Fibroblast of skin of right quadriceps (primary cell): ENCODE results near the gene ENDOV.

Experiments used
- DNase-seq: peaks from one replicate; pipeline ENCODE4 v3.0.0-alpha.2; 2013

ENDOV gene

DNA sequence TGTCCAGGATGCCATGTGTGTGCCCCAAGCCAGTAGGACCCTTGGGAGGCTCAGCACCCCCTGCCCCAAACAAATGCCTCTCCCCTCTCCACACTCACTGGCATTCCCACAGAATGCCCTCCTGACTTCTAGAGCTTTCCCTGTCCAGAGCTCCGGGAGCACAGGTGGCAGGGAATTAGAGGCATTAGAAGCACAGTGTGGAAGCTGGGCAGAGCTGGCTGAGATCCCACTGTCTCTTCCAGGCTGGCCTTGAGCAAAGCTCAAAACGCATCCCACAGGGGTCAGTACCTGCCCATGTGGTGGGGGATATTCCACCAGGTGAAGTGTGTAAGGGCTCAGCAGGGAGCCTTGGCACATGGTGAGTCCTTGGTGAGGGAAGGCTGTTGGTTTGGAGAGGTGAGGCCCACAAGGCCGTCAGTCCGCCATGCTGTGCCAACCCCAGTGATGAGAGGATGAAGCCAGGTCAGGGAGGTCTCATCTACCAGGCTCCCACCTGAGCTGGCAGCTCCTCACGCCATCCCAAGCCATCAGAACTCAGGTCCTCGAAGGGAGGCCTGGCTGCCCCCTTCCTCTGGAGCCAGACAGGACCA lies 18.1 kb downstream of the ENDOV start:
- no peak for DNase-seq

DNA sequence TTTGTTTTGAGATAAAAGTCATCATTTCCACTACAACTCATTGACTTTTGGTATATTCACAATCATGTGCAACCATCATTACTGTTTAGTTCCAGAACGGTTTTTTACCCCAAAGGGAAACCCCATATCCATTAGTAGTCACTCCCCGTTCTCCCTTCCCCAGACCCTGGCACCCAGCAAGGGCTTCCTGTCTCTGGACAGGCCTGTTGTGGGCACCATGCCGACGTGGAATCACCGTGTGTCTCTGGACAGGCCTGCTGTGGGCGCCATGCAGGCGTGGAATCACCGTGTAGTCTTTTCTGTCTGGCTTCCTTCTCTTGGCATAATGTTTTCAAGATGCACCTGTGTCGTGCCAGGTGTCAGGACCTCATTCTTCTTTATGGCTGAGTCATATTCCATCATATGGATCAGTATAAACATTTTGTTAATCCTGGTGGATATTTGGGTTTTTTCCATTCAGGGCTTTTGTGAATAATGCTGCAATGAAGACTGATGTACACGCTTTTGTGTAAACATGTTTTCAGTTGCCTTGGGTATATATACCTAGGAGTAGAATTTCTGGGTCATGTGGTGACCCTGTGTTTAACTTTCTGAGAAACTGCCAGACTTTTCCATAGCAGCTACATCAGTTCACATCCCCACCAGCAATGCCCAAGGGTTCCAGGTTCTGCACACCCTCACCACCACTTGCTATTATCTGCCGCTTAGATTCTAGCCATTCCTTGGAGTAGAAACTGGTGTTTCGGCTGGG lies 19.1 kb downstream of the ENDOV start:
- DNase-seq = no peak

DNA sequence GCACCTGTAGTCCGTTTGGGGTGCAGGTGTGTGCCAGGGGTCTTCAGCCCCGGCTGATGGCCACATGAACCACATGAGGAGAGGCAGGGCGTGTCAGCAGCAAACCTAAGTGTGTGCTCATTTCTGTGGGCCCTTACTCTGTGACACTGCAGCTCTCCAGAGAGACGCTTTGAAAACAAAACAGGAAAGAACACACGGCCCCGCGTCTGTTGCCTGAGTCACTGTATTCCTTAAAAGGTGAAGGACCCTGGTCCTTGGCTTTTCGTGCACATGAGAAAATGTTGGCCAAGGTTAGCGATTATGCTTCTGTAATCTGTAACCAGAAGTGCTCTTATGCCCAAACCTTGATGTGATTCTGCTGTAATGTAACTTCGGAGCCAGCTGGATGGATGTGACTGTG lies 22.6 kb downstream of the ENDOV start:
- DNase-seq = no peak

DNA sequence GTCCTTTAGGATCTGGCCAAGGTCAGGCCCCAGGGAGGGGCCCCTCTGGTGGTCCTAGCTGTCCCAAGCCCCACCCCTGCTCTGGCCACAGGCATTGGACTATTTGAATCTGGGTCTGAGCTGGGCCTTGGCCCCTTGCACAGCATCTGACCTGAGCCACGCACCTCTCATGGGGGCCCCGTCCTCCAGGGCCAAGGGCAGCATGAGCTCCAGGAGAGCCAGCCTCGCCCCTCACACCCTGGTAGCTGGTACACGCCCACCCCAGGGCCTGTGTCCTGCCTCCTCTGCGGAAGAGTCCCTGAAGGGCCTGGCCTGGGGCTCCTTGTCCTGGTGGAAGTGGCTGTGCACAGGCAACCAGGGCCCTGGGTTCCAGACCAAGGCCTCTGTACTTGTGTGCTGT lies 23.8 kb downstream of the ENDOV start:
- no peak for DNase-seq

DNA sequence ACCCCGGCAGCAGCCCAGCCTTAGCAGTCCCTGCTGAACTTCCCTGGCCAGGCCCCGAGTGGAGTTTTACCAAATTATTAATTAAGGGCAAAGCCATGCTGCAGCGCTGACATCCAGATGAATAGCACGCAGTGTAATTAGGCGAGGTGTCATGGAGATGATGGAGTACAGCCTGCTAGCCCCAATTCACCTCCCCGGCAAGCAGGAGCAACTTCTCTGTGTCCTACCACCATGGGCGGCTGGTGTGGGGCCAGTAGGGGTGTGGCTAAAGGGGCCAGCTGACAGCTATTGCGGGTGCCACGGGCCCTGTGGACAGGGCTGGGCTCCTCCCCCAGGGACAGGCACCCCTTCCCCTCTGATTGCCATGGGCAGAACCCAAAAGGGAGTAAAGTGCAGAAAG lies 24.5 kb downstream of the ENDOV start:
- DNase-seq = no peak

DNA sequence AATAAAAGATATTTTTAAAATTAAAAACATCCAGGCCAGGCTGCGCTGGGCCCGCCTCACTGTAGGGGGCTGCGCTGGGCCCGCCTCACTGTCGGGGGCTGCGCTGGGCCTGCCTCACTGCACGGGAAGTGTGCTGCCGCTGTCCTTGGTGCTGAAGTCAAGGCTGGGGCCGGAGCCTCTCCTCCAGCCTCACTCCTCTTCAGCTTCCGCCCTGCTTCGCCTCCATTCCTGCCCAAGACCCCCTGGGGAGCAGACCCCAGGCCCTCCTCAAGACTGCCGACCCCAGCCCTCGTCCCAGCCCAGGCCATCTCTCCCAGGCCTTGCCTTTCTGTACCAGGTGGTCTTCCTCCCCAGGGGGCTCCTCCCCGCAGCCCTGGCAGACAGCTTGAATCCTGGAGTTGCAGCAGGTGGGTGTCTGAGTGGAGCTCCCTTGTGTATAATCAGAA lies 26.2 kb downstream of the ENDOV start:
- peak; percentile 50 for DNase-seq

DNA sequence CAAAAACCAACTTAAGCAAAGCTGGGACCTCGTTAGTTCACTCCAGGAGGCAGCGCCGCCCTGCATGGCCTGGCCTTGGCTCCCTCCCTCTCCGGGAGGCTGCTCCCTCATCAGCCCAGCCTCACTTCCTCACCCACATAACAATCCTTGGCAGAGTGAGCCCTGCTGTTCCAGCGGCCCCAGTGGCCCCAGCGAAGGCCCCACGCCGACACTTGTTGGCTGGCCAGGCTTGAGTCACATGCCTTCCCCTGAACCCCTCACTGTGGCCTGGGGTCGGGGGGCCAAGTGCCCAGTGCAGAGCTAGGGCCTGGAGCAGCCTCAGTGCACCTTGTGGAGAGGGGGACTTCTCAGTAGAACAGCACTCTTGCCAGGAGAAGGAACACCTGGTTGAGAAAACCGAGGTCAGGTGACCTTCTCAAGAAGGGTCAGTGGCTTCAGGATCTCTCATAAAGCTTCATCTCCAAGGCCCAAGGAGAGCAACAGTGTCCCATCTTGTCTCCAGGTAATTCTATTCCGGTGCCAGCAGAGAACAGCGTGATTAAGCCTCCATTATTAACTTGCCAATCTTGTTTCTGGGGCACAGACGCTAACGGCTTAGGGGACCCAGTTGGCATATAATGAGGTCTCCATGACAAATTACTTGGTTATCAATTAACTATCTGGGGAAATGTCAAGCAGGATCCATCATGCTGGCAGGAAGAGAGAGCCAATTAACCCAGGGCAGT lies 26.8 kb downstream of the ENDOV start:
- no peak for DNase-seq

DNA sequence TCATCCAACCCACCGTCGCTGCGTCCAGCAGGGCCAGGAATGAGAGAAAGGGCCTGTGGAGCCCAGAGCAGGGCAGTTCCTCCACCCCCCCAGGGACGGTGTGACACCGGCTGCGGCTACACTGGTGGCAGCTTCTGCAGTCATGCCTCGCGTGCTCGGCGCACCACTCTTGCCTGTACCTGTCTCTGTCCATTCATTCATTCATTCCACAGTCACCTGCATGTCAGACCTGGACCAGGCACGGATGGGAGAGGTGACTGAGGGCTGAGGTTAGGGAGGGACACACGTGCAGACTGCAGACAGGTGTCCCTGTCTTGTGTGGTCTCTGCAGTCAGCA lies 27.3 kb downstream of the ENDOV start:
- DNase-seq = no peak

DNA sequence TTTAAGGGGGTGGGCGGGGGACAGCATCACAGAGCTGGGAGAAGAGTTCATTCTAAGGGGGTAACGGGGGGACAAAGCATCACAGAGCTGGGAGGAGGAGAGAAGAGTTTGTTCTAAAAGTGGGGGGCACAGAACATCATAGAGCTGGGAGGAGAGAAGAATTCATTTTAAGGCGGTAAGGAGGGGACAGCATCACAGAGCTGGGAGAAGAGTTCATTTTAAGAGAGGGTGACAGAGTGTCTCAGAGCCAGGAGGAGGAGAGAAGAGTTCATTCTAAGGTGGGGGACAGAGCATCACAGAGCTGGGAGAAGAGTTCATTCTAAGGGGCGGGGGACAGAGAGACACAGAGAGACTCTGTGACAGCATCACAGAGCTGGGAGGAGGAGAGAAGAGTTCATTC lies 27.8 kb downstream of the ENDOV start:
- DNase-seq = no peak

DNA sequence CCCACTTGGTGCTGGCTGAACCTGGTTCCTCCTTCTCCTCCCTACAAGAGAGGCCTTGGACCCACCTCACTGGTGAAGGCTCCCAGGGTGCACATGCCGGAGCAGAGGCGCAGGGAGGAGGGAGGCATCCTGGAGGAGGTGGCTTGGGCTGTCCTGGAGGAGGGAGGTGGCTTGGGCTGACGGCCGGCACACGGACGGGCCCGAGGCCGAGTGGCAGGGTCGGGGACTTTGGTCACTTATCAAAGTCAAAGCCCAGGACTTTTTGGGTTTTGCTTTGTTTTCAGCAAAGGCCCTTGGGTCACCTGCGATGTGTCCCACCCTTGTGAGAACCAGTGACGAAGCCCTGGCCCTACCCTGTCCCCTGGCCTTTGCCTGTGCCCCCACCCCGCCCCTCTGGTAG lies 28.5 kb downstream of the ENDOV start:
- DNase-seq = no peak

DNA sequence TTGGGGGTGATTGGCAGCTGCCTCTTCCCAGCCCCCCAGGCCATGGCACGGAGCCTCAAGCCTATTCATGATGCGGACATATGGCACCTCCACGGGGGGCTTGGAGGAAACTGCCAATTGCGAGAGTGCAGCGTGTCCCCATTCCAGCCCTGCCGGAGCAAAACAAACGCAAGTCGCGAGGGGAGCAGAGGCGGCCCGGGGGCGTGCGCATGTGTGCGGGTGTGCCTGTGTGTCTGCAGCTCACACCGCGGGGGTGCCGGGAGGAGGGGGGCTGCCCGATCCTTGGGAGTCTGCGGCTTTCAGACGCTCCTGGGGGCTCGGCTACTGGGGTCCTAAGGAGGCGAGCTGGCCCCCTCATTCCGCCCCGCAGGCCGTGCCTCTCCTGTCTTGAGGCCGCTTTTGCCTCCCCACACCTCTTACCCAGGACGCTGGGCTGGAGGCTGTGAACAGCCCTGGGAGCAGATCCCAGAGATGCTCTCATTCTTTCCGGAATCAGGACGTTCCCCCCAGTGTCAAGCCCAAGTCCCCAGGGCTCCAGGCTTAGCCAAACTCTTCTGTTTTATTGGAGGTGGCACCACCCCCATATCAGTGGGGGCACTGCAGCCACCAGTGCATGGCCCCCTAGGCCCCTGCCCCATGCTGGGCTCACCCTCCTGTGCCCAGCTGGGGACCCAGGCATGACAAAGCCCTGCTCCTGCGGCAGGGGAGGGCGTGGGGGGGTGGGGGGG lies 29.1 kb downstream of the ENDOV start:
- DNase-seq = no peak

DNA sequence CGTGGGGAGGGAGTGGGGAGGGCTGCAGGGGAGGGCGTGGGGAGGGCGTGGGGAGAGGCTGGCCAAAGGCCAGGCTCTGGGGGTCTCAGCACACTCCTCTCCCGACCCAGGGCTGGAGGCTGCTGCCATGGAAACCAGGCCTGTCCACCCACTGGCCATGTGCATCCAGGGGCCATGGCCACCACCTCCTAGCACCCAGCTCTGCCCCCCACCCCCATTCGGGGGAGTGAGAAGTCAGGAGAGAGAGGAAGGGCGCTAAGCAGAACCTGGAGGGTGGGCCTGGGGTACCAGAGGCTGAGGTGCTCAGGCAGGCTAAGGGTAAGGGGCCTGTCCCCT lies 29.6 kb downstream of the ENDOV start:
- DNase-seq = no peak

DNA sequence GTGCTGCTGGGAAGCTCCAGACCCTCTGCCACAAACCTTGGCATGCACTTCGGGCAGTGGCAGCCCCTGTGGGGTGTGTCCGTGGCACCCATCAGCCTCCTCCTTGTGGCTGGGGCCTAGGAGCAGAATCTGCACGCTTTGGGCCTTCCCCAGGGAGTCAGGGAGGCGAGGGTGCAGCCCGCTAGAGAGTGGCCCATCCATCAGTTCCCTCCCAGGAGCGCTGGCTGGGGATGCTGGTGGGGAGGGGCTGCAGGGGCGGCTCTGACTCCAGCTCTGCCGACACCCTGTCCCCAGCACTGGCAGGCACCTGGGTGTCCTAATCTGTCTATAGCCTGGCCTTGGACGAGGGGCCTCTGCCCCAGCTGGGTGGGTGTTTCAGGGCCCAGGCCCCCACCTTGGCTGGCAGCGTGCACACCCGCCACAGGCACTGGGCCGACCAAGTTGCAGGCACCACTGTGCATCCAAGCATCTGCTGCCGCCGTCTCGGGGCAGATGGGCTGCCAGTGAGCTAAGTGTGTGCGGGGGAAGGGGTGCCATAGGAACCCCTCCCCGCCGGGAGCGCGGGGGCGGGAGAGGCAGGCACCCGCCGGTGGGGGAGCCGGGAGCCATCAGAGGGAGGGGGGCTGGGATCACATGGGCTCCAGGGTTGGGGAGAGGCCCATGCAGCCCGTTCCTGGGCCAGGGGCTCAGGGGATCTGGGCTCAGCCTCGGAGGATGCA lies 30.2 kb downstream of the ENDOV start:
- DNase-seq = no peak

DNA sequence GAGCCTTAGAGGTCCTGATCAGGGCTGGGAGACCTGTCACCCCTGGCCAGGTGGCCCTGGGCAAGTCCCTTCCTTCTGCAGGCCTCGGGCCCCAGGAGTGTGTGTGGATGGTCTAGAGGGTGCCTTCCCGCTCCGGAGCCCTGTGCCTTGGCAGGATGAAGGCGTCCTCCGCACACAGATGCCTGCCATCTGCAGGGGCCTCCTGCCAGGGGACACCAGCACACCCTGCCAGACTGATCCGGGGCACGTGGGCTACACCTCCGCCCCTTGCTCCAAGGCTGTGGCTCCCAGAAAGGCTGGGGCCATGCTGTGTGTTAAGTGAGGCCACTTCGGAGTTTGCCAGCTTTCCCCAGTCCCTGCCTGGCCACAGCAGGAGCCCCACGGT lies 30.8 kb downstream of the ENDOV start:
- no peak for DNase-seq

DNA sequence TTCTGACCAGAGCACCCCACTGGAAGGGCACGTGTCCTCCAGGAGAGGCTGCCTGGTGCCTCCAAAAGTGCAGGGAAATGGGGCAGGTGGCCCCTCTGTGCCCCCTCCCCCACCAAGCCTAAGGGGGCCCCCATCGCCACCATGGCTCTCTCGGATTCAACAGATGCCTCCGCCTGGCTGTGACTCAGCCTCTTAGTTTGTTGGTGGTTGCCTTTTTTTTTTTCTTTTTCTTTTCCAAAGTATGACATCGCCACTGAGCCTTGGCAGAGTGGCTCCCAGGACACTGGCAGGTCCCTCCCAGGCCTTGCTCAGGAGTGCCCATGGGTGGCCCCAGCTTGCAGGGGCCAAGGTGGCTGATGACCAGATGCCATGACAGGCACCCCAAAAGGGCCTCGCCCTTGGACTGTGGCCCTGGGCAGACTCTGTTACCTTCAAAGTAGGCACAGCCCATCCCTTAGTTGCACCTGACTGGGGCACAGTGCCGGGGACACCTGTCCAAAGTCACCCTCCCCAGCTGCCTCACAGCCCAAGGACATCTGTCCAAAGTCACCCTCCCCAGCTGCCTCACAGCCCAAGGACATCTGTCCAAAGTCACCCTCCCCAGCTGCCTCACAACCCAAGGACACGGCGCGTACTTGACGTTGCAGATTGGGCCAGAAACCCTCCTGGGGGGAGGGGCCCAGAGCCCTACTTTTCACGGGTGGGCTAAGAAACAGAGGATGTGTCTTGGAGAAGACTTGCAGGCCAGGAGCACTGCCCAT lies 31.9 kb downstream of the ENDOV start:
- DNase-seq = peak; percentile 8

DNA sequence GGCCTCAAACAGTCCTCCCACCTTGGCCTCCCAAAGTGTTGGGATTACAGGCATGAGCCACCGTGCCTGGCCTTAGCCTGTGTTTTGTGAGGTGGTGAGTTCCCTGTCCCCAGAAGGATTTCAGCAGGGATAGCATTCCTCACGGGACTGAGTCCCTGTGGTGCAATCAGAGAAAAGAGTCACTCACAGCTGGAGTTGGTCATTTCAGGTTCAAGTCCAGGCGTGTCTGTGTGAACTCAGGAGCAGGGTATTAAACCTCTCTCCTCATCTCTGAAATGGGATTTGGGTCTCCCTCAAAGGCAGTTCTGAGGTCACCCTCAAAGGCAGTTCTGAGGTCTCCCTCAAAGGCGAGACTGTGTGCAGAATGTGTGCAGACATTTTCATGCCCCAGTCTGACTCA lies 32.8 kb downstream of the ENDOV start:
- DNase-seq = no peak

DNA sequence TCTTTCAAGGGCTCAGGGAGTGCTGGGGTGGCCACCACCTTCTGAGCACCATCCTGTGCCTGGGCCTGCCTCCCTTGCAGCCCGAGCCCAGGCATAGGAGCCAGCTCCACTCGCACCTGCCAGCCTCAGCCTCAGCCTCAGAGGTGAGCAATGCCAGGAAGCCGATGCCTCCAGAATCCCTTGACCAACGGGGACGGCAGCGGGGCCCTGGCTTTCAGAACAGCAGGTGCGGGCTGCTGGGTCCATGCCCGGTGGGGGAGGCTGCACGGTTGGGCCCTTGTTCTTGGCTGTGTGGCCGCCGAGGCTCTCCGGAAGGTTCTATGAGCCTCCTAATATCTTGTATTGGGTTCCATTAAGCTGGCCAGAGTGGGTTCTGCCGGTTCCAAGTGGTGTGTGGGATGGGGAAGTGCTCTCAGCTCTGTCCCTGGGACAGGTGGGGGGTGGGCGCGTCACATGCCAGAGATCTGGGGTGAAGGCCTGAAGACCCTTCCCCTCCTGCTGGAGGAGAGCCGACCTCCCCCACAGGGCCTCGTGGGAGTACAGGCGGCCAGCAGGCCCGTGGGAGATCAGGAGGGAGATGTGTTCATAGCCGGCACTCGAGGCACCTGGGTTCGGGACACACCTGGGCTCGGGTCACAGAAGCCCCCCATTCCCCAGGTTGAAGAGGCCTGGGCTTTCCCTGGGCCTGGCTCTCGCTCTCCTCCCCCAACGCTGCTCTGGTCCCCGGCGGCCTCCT lies 34.4 kb downstream of the ENDOV start:
- no peak for DNase-seq

DNA sequence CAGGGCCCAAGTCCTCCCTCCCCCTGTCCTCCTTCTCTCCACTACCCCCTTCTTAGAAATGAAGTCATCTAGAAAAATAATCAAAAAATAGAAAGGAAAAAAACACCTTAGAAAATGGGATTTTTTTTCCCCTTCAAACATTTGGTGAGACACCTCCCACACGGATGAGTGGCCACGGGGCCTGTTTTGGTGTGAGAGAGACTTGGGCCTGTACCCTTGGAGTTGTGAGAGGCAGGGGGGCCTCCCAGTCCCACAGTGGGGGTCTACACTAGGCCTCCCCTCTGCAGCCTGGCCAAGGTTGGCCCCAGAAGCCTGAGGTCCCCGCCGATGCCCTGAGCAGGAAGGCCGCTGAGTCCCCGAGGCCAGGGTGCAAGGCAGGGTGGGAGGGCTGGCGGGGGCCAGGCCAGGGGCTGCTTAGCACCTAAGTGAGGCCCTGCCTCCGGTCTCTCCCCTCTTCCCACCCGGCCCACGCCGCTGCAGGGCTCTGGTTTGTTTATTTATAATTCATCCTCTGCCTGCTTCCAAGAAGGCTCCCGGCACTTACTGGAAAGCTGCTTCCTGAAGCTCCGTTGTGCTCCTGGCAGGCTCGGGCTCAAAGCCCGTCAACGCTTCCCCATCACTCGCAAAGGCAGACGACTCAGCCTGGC lies 35.1 kb downstream of the ENDOV start:
- DNase-seq = no peak

DNA sequence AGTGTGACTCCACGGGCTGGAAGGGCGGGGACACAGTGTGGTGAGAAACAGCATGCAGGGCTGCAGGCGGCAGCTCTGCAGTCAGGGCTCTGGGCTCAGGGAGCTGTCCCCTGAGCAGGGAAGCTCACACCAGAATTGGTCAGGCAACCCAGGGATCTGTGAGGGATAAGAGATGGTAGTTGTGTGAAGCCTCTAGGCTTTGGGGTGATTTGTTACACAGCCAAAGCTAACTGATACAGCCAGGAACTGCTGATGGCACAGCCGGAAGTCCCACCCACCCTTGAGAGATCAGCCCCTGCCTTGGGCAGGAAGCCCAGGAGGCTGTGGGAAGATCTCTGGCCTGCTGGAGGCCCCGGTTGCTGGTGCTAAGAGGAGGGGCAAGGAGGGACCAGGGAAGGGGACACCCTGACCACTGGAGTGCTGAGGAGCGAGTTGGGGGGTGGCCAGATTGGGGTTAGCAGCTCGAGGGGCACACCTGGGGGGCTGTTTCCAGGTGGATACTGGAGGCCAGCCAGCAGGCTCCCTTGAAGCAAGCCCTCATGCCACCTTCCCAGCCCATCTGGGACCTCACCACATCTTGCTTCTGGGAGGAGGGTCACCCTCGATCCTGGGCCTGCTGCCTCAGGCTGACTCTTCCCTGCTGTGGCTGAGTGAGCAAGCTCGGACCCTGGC lies 36.3 kb downstream of the ENDOV start:
- no peak for DNase-seq

DNA sequence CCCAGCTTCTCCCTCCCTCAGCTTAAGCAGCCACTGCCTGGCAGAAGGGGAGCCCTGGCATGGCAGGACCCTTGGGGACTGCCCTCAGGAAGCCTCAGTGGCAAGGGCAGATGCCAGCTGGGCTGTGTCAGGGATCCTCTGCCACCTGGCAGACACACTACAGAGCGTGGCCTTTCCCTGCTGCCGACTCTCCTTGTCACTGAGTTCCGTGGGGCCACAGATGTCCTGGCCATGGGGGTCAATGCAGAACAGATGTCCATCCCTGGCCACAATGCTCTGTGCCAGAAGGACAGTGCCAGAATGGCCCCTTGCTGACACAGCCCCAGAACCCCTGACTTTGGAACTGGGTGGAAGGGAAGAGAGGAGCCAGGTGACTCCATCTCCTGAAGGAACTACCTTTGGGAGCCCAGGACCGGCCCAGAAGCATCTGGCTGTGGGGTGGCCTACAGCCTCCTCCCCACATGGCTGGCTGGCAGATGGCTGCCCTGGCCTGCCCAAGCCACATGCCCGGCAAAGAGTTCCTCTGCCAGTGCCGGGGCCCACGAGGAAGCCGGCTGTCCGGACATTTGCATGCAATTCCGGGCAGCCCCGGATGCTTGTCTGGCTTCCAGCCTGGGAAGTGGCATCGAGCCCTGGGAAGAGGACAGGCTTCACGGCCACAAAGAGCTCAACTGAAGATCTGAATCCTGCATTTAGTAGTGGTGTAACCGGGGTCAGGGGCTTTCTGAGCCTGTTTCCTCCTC lies 37.4 kb downstream of the ENDOV start:
- DNase-seq = no peak
